Measurements from ENCODE around the gene CAD. TPM values are rescaled to one million over a fixed set of nuclear protein-coding genes. Genes with fewer than 3 reads are reported as not detected.

The CAD gene
- total and polyA plus RNA-seq, 9 of the 15 experiments (the other 6 are each of a cell fraction or from before 2014, with no cell fraction given), result 7.5 to 126 (median 33.7) TPM

- TF ChIP-seq MYBL2 (IDR thresholded peaks at IDR 0.05; ENCODE audit: low read depth) (no peak), MYBL2 (CRISPR knock-in tag; IDR thresholded peaks at IDR 0.05; ENCODE audit: borderline replicate concordance) (no peak), ZFP30 (CRISPR knock-in tag; IDR thresholded peaks at IDR 0.05; ENCODE audit: borderline replicate concordance) (no peak), JUN (IDR thresholded peaks at IDR 0.05; ENCODE audit: borderline replicate concordance, low read depth, low read length) (no peak), JUN (CRISPR knock-in tag; IDR thresholded peaks at IDR 0.05; ENCODE audit: borderline replicate concordance) (no peak), PRPF4 (IDR thresholded peaks at IDR 0.05; ENCODE audit: insufficient read depth, low read depth, low read length, poor library complexity, severe bottlenecking) (no peak), ZNF780A (CRISPR knock-in tag; IDR thresholded peaks at IDR 0.05) (no peak), KLF16 (IDR thresholded peaks at IDR 0.05) (no peak), NR2F6 (CRISPR knock-in tag; IDR thresholded peaks at IDR 0.05) (no peak), ZBTB33 (CRISPR knock-in tag; IDR thresholded peaks at IDR 0.05) (0 out of 2 replicates have a peak, but pooled peaks have one; percentile 30), ZNF311 (CRISPR knock-in tag; IDR thresholded peaks at IDR 0.05) (no peak), FOXP4 (CRISPR knock-in tag; IDR thresholded peaks at IDR 0.05; ENCODE audit: borderline replicate concordance) (no peak), FUS (optimal IDR thresholded peaks at IDR 0.05; ENCODE audit: low read depth, low read length) (no peak), BHLHE40 (IDR thresholded peaks at IDR 0.05; ENCODE audit: low read length) (no peak; the same call in 1 of the 2 replicates), ATF1 (CRISPR knock-in tag; IDR thresholded peaks at IDR 0.05) (no peak), ATF1 (tag; IDR thresholded peaks at IDR 0.05) (peak; percentile 38; the same call in 1 of the 2 replicates), ILF3 (IDR thresholded peaks at IDR 0.05; ENCODE audit: borderline replicate concordance) (no peak), SLC30A9 (CRISPR knock-in tag; IDR thresholded peaks at IDR 0.05) (no peak), HDAC6 (IDR thresholded peaks at IDR 0.05; ENCODE audit: low read depth, low read length) (no peak), ZNF830 (CRISPR knock-in tag; IDR thresholded peaks at IDR 0.05) (no peak), ZNF224 (CRISPR knock-in tag; IDR thresholded peaks at IDR 0.05) (no peak)
- TF ChIP-seq, protein P1, sequence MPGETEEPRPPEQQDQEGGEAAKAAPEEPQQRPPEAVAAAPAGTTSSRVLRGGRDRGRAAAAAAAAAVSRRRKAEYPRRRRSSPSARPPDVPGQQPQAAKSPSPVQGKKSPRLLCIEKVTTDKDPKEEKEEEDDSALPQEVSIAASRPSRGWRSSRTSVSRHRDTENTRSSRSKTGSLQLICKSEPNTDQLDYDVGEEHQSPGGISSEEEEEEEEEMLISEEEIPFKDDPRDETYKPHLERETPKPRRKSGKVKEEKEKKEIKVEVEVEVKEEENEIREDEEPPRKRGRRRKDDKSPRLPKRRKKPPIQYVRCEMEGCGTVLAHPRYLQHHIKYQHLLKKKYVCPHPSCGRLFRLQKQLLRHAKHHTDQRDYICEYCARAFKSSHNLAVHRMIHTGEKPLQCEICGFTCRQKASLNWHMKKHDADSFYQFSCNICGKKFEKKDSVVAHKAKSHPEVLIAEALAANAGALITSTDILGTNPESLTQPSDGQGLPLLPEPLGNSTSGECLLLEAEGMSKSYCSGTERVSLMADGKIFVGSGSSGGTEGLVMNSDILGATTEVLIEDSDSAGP (CRISPR knock-in tag; IDR thresholded peaks at IDR 0.05), result no peak
- TF ChIP-seq, protein P2, sequence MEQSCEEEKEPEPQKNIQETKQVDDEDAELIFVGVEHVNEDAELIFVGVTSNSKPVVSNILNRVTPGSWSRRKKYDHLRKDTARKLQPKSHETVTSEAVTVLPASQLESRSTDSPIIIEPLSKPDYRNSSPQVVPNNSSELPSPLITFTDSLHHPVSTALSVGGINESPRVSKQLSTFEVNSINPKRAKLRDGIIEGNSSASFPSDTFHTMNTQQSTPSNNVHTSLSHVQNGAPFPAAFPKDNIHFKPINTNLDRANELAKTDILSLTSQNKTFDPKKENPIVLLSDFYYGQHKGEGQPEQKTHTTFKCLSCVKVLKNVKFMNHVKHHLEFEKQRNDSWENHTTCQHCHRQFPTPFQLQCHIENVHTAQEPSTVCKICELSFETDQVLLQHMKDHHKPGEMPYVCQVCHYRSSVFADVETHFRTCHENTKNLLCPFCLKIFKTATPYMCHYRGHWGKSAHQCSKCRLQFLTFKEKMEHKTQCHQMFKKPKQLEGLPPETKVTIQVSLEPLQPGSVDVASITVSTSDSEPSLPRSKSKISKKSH (CRISPR knock-in tag; IDR thresholded peaks at IDR 0.05), result no peak
These were observed 32.9 kb downstream of the CAD start (continued) for GRCh38 chr2:27249891-27250651.
